ENCODE results near the gene MRPL24. TPM values are rescaled to one million over a fixed set of nuclear protein-coding genes. Genes with fewer than 3 reads are reported as not detected.
"Not testable (repeated sequence)": the region's sequence is repeated elsewhere in the genome, so short reads cannot be mapped to it uniquely, and the experiment has no call there.

The MRPL24 gene
- total and polyA plus RNA-seq, 2 of the 13 experiments (the other 11 are each of a cell fraction or from before 2014, with no cell fraction given), result 38.1 to 42.9 TPM

DNA sequence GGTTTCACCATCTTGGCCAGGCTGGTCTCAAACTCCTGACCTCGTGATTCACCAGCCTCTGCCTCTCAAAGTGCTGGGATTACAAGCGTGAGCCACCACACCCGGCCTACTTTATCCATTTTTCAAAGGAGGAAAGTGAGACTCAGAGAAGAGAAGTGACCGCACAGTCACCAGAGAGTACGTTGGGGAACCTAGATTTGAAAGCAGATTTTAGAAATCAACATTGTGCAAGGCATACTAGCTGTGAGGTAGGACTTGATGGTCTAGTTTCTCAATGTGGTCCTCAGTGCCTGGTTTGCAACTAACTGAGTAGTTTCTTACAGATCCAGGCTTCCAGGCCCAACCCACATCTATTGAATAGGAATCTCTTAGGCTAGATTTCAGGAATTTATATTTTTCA is 24.8 kb upstream of the MRPL24 start:
- POLR2A ChIA-PET, result interaction anchor here (1.3 to 6.5 kb wide), 5 partner anchors 9 to 308 kb away, joined by 3 to 125 read pairs (median 66); partner anchors contain the start of genes HDGF, ISG20L2, METTL25B and MRPL24
- Histone ChIP-seq H3K79me2 (ENCODE audit: insufficient read depth, low read length) (peaks cover 37% of the 10 kb centered on the region), H4K20me1 (ENCODE audit: insufficient read depth, low read length) (peaks cover 5% of the 10 kb centered on the region; the same call in 1 of the 2 replicates), H3K27me3 (ENCODE audit: control insufficient read depth in 1 of 2, insufficient read depth in 2 of 2, low read length in 2 of 2) (no peaks in the 10 kb centered on the region; a peak in 1 of 5 replicates), H3K4me3 (replicated peaks in 1 of 3; ENCODE audit: insufficient read depth in 1 of 3, low read depth in 2 of 3, low read length in 3 of 3) (peak overlapping the region; percentile 71 to 85 (median 77); a peak in 4 of 6 replicates), H3K4me2 (ENCODE audit: low read depth, low read length) (peak overlapping the region; percentile 83), H3K9me3 (ENCODE audit: low read length) (no peaks in the 10 kb centered on the region), H3K4me1 (ENCODE audit: insufficient read depth, low read length) (peaks cover 33% of the 10 kb centered on the region), H2AFZ (ENCODE audit: low read length) (no peak overlapping the region), H3K27ac (ENCODE audit: extremely low read length, insufficient read depth, low read length) (no peak overlapping the region), H3K36me3 (replicated peaks in 1 of 2; ENCODE audit: control insufficient read depth in 1 of 2, insufficient read depth in 2 of 2, low read length in 2 of 2) (peaks cover 3 to 8% of the 10 kb centered on the region in 2 experiments; a peak in 1 of 5 replicates), H3K9ac (ENCODE audit: insufficient read depth, low read depth, low read length) (peak overlapping the region; percentile 82)
- ATAC-seq (no peak), FAIRE-seq (no peak), DNase-seq (ENCODE audit: low spot score) (no peak)
- TF ChIP-seq, protein P1, sequence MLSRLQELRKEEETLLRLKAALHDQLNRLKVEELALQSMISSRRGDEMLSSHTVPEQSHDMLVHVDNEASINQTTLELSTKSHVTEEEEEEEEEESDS (CRISPR knock-in tag; IDR thresholded peaks at IDR 0.05; ENCODE audit: borderline replicate concordance), result no peak
- no peak for TF ChIP-seq MTA1 (CRISPR knock-in tag; IDR thresholded peaks at IDR 0.05; ENCODE audit: borderline replicate concordance)
- no peak for TF ChIP-seq CREM (IDR thresholded peaks at IDR 0.05)
- TF ChIP-seq CREM (CRISPR knock-in tag; IDR thresholded peaks at IDR 0.05), result no peak
- TF ChIP-seq YEATS4 (CRISPR knock-in tag; IDR thresholded peaks at IDR 0.05; ENCODE audit: borderline replicate concordance), result no peak
- intact Hi-C loops (cut with micrococcal nuclease; ENCODE audit: unreplicated experiment), result no loop called here
- WGBS (ENCODE audit: low lambda C conversion rate), result 89% methylated on average over 5 of the region's 5 CpGs
- no TSS peak for BruUV-seq (replicated peaks)
- in situ Hi-C loops (cut with HindIII; ENCODE audit: extremely low pct_ligation_motif_present, low pct_unique_long_range_greater_than_20kb), result loop anchor here (5.0 kb wide), 1 partner anchor 38 kb away; the partner anchor contains the start of genes ISG20L2 and METTL25B
- CTCF ChIA-PET (ENCODE audit: low intra/inter-chr PET ratio, low total read pairs), result no interaction called here

- H3K4me2 ChIP-seq (ENCODE audit: low read depth, low read length); H3K27me3 ChIP-seq (ENCODE audit: control insufficient read depth in 1 of 2, insufficient read depth in 2 of 2, low read length in 2 of 2); H3K9ac ChIP-seq (ENCODE audit: insufficient read depth, low read depth, low read length); H3K4me3 ChIP-seq (replicated peaks in 1 of 3; ENCODE audit: insufficient read depth in 1 of 3, low read depth in 2 of 3, low read length in 3 of 3); BruUV-seq (replicated peaks); DNase-seq (ENCODE audit: low spot score); H3K36me3 ChIP-seq (replicated peaks in 1 of 2; ENCODE audit: control insufficient read depth in 1 of 2, insufficient read depth in 2 of 2, low read length in 2 of 2); intact Hi-C loops (cut with micrococcal nuclease; ENCODE audit: unreplicated experiment); H2AFZ ChIP-seq (ENCODE audit: low read length); H3K27ac ChIP-seq (ENCODE audit: extremely low read length, insufficient read depth, low read length); FAIRE-seq; ATAC-seq; H4K20me1 ChIP-seq (ENCODE audit: insufficient read depth, low read length); CTCF ChIA-PET (ENCODE audit: low intra/inter-chr PET ratio, low total read pairs); H3K9me3 ChIP-seq (ENCODE audit: low read length): not testable (repeated sequence)
- in situ Hi-C loops (cut with HindIII; ENCODE audit: extremely low pct_ligation_motif_present, low pct_unique_long_range_greater_than_20kb), result loop anchor here (5.0 kb wide), 1 partner anchor 38 kb away; the partner anchor contains the start of genes ISG20L2 and METTL25B
- POLR2A ChIA-PET, result interaction anchor here (2.5 to 6.5 kb wide), 3 partner anchors 13 to 37 kb away, joined by 8 to 125 read pairs (median 100); partner anchors contain the start of genes HDGF, ISG20L2, METTL25B and MRPL24
- H3K4me1 ChIP-seq (ENCODE audit: insufficient read depth, low read length), result peaks cover 28% of the 10 kb centered on the region
- peaks cover 32% of the 10 kb centered on the region for H3K79me2 ChIP-seq (ENCODE audit: insufficient read depth, low read length)
- 96% methylated on average over 15 of the region's 15 CpGs for WGBS (ENCODE audit: low lambda C conversion rate)
These were observed 24.2 kb upstream of the MRPL24 start for GRCh38 chr1:156765136-156765535.

Data from HepG2 (cell line).